ACC112 (cell line): ENCODE results near the gene HOXB3.

Source experiments
- H2AFZ ChIP-seq: fragments of 200-600 bp; sonication (generic); one replicate; pipeline ENCODE4 v1.6.0; 2017; ENCODE audit warnings: antibody characterized with exemption, low read length; ENCODE audit not compliant: unreplicated experiment
- H3K27ac ChIP-seq: fragments of 200-600 bp; sonication (generic); 2 replicates; pipeline ENCODE4 v1.5.1; 2014; ENCODE audit warnings: low read depth, mild to moderate bottlenecking, antibody characterized with exemption, low read length, moderate library complexity
- H3K27me3 ChIP-seq: fragments of 200-600 bp; sonication (generic); 2 replicates; pipeline ENCODE4 v1.6.1; 2014; ENCODE audit warnings: mild to moderate bottlenecking, antibody characterized with exemption, low read length, moderate library complexity, mixed read lengths; ENCODE audit not compliant: insufficient read depth
- H3K36me3 ChIP-seq: fragments of 200-600 bp; sonication (generic); 2 replicates; pipeline ENCODE4 v1.6.1; 2016; ENCODE audit warnings: mild to moderate bottlenecking, antibody characterized with exemption, low read length, moderate library complexity, mixed read lengths; ENCODE audit not compliant: insufficient read depth
- H3K4me1 ChIP-seq: fragments of 200-600 bp; sonication (generic); one replicate; pipeline ENCODE4 v1.6.1; 2016; ENCODE audit warnings: low read length, mixed read lengths; ENCODE audit not compliant: insufficient read depth, unreplicated experiment, control insufficient read depth
- H3K4me3 ChIP-seq: fragments of 200-600 bp; sonication (generic); 2 replicates; pipeline ENCODE4 v1.5.1; 2014; ENCODE audit warnings: mild to moderate bottlenecking, low read depth, low read length
- H3K79me2 ChIP-seq: fragments of 200-600 bp; sonication (generic); one replicate; pipeline ENCODE4 v1.6.0; 2016; ENCODE audit warnings: low read length; ENCODE audit not compliant: control insufficient read depth, unreplicated experiment, insufficient read depth

HOXB3 gene

GRCh38 chr17:48624544-48625494 is 34.8 kb upstream of the HOXB3 start:
- H3K4me3 ChIP-seq: peak overlapping the region; percentile 52

GRCh38 chr17:48624118-48624517 is 34.1 kb upstream of the HOXB3 start:
- no peaks in the 10 kb centered on the region for H3K36me3 ChIP-seq
- H2AFZ ChIP-seq: no peak overlapping the region
- no peak overlapping the region for H3K4me3 ChIP-seq
- H3K4me1 ChIP-seq: no peaks in the 10 kb centered on the region
- H3K27me3 ChIP-seq: peaks cover 98% of the 10 kb centered on the region
- H3K27ac ChIP-seq: no peak overlapping the region
- no peaks in the 10 kb centered on the region for H3K79me2 ChIP-seq

More at GRCh38 chr17:48624544-48625494, 34.8 kb upstream of the HOXB3 start:
- no peak overlapping the region for H2AFZ ChIP-seq
- H3K27ac ChIP-seq: no peak overlapping the region
- no peaks in the 10 kb centered on the region for H3K4me1 ChIP-seq
- H3K36me3 ChIP-seq: no peaks in the 10 kb centered on the region
- no peaks in the 10 kb centered on the region for H3K79me2 ChIP-seq
- H3K27me3 ChIP-seq: peaks cover 98% of the 10 kb centered on the region

GRCh38 chr17:48623583-48623982 is 33.5 kb upstream of the HOXB3 start:
- Histone ChIP-seq H3K36me3 (no peaks in the 10 kb centered on the region), H3K27me3 (peaks cover 98% of the 10 kb centered on the region), H2AFZ (no peak overlapping the region), H3K4me1 (no peaks in the 10 kb centered on the region), H3K79me2 (no peaks in the 10 kb centered on the region), H3K4me3 (no peak overlapping the region), H3K27ac (no peak overlapping the region)

- no peaks in the 10 kb centered on the region for H3K4me1 ChIP-seq
- H3K79me2 ChIP-seq: no peaks in the 10 kb centered on the region
These were observed 32.8 kb upstream of the HOXB3 start for GRCh38 chr17:48622857-48623256.

GRCh38 chr17:48621410-48622392 is 31.7 kb upstream of the HOXB3 start:
- H3K4me3 ChIP-seq: no peak overlapping the region
- no peaks in the 10 kb centered on the region for H3K79me2 ChIP-seq
- no peaks in the 10 kb centered on the region for H3K4me1 ChIP-seq
- peaks cover 98% of the 10 kb centered on the region for H3K27me3 ChIP-seq
- H2AFZ ChIP-seq: no peak overlapping the region
- H3K36me3 ChIP-seq: no peaks in the 10 kb centered on the region
- H3K27ac ChIP-seq: no peak overlapping the region

More at GRCh38 chr17:48622857-48623256, 32.8 kb upstream of the HOXB3 start:
- Histone ChIP-seq H3K4me3 (no peak overlapping the region), H2AFZ (no peak overlapping the region), H3K36me3 (no peaks in the 10 kb centered on the region), H3K27me3 (peaks cover 98% of the 10 kb centered on the region), H3K27ac (no peak overlapping the region)

- Histone ChIP-seq H3K4me1 (no peaks in the 10 kb centered on the region), H3K4me3 (no peak overlapping the region), H3K27ac (no peak overlapping the region), H3K27me3 (peaks cover 99% of the 10 kb centered on the region), H3K79me2 (no peaks in the 10 kb centered on the region), H2AFZ (no peak overlapping the region), H3K36me3 (no peaks in the 10 kb centered on the region)
These were observed 30.6 kb upstream of the HOXB3 start for GRCh38 chr17:48620461-48621139.

GRCh38 chr17:48619826-48620449 is 29.9 kb upstream of the HOXB3 start:
- Histone ChIP-seq H3K4me1 (no peaks in the 10 kb centered on the region), H2AFZ (no peak overlapping the region), H3K27me3 (peaks cover 99% of the 10 kb centered on the region), H3K27ac (no peak overlapping the region), H3K36me3 (no peaks in the 10 kb centered on the region), H3K79me2 (no peaks in the 10 kb centered on the region), H3K4me3 (no peak overlapping the region)

GRCh38 chr17:48618256-48618896 is 28.3 kb upstream of the HOXB3 start:
- Histone ChIP-seq H3K4me3 (no peak overlapping the region), H3K4me1 (no peaks in the 10 kb centered on the region), H3K36me3 (no peaks in the 10 kb centered on the region), H3K27ac (no peak overlapping the region), H2AFZ (no peak overlapping the region), H3K27me3 (peaks cover 99% of the 10 kb centered on the region), H3K79me2 (no peaks in the 10 kb centered on the region)

- no peak overlapping the region for H3K27ac ChIP-seq
- no peaks in the 10 kb centered on the region for H3K36me3 ChIP-seq
- no peaks in the 10 kb centered on the region for H3K79me2 ChIP-seq
- H2AFZ ChIP-seq: no peak overlapping the region
- no peaks in the 10 kb centered on the region for H3K4me1 ChIP-seq
- peaks cover 99% of the 10 kb centered on the region for H3K27me3 ChIP-seq
- H3K4me3 ChIP-seq: no peak overlapping the region
These were observed 27.6 kb upstream of the HOXB3 start for GRCh38 chr17:48617471-48618255.
